ENCODE measurements around the gene PPP1R7. TPM values are rescaled to one million over a fixed set of nuclear protein-coding genes. Genes with fewer than 3 reads are reported as not detected.

PPP1R7 gene
- total RNA-seq, 2 donors from 2014 or later = 56.0 to 58.7 TPM

GRCh38 chr2:241116606-241117560, 33.4 kb upstream of the PPP1R7 start:
- DNase-seq (no peak), ATAC-seq (no peak)
- intact Hi-C loops (cut with DNase I, micrococcal nuclease) = no loop called here

- intact Hi-C loops (cut with DNase I, micrococcal nuclease) = no loop called here
- ATAC-seq (no peak), DNase-seq (no peak)
Observed at GRCh38 chr2:241118737-241119505, 31.3 kb upstream of the PPP1R7 start.

- intact Hi-C loops (cut with DNase I, micrococcal nuclease) = no loop called here
- ATAC-seq (no peak), DNase-seq (no peak)
Observed at GRCh38 chr2:241120440-241120839, 29.8 kb upstream of the PPP1R7 start.

GRCh38 chr2:241121008-241121407, 29.3 kb upstream of the PPP1R7 start:
- DNase-seq (no peak), ATAC-seq (no peak)
- intact Hi-C loops (cut with DNase I, micrococcal nuclease) = no loop called here

- DNase-seq (no peak), ATAC-seq (no peak)
- intact Hi-C loops (cut with DNase I, micrococcal nuclease) = no loop called here
Observed at GRCh38 chr2:241122376-241123002, 27.8 kb upstream of the PPP1R7 start.

- ATAC-seq = peak; percentile 98
- peak in 1 of 2 donors; percentile 66 for DNase-seq
- intact Hi-C loops (cut with DNase I, micrococcal nuclease) = no loop called here
Observed at GRCh38 chr2:241123816-241124536, 26.3 kb upstream of the PPP1R7 start.

- ATAC-seq (no peak), DNase-seq (peak in 1 of 2 donors; percentile 8)
- intact Hi-C loops (cut with DNase I, micrococcal nuclease) = no loop called here
Observed at GRCh38 chr2:241125626-241126025, 24.6 kb upstream of the PPP1R7 start.

- no peak for ATAC-seq
- DNase-seq = peak in 1 of 2 donors; percentile 15
- intact Hi-C loops (cut with DNase I, micrococcal nuclease) = no loop called here
Observed at GRCh38 chr2:241126201-241126611, 24.1 kb upstream of the PPP1R7 start.

GRCh38 chr2:241126771-241127202, 23.5 kb upstream of the PPP1R7 start:
- DNase-seq = peak in 1 of 2 donors; percentile 15
- intact Hi-C loops (cut with DNase I, micrococcal nuclease) = no loop called here
- ATAC-seq = no peak

GRCh38 chr2:241128266-241128665, 22.0 kb upstream of the PPP1R7 start:
- intact Hi-C loops (cut with DNase I, micrococcal nuclease) = no loop called here
- peak in 1 of 2 donors; percentile 8 for DNase-seq
- ATAC-seq = no peak

GRCh38 chr2:241129086-241129871, 21.0 kb upstream of the PPP1R7 start:
- DNase-seq (peak in 1 of 2 donors; percentile 12), ATAC-seq (no peak)
- intact Hi-C loops (cut with DNase I, micrococcal nuclease) = no loop called here

- intact Hi-C loops (cut with DNase I, micrococcal nuclease) = no loop called here
- ATAC-seq = no peak
- DNase-seq = peak in 1 of 2 donors; percentile 8
Observed at GRCh38 chr2:241130316-241130715, 20.0 kb upstream of the PPP1R7 start.

GRCh38 chr2:241131531-241131930, 18.7 kb upstream of the PPP1R7 start:
- ATAC-seq (no peak), DNase-seq (peak in 1 of 2 donors; percentile 11)
- intact Hi-C loops (cut with DNase I, micrococcal nuclease) = no loop called here

GRCh38 chr2:241132538-241133435, 17.5 kb upstream of the PPP1R7 start:
- intact Hi-C loops (cut with DNase I, micrococcal nuclease) = no loop called here
- ATAC-seq = no peak
- peak in 1 of 2 donors; percentile 6 for DNase-seq

- DNase-seq = no peak
- ATAC-seq = no peak
- intact Hi-C loops (cut with DNase I, micrococcal nuclease) = no loop called here
Observed at GRCh38 chr2:241133436-241133820, 16.8 kb upstream of the PPP1R7 start.

GRCh38 chr2:241134711-241135110, 15.6 kb upstream of the PPP1R7 start:
- no peak for ATAC-seq
- DNase-seq = no peak
- intact Hi-C loops (cut with DNase I, micrococcal nuclease) = no loop called here

GRCh38 chr2:241135737-241136136, 14.5 kb upstream of the PPP1R7 start:
- peak; percentile 65 to 77 for DNase-seq
- ATAC-seq = peak; percentile 98
- intact Hi-C loops (cut with DNase I, micrococcal nuclease) = no loop called here
